Mesenchymal stem cell (in vitro differentiated cells and primary cell): ENCODE results near the gene BTD.
A peak's percentile ranks its signal among the peaks of the same experiment; 100 is the strongest.

ENCODE experiments used
- DNase-seq: peaks from one replicate; pipeline ENCODE4 v3.0.0-alpha.2; 2013
- H2AFZ ChIP-seq: one replicate; pipeline ENCODE4 v1.6.1; 2013; ENCODE audit warnings: low read depth, mild to moderate bottlenecking, control low read depth, inconsistent platforms, low read length, moderate library complexity
- H2AK5ac ChIP-seq: 2 replicates; pipeline ENCODE4 v1.6.1; 2013; ENCODE audit warnings: low read length, moderate library complexity, mild to moderate bottlenecking, inconsistent platforms; ENCODE audit not compliant: severe bottlenecking
- H2BK120ac ChIP-seq: one replicate; pipeline ENCODE4 v1.6.1; 2013; ENCODE audit warnings: low read depth, mild to moderate bottlenecking, inconsistent platforms, low read length, moderate library complexity
- H2BK12ac ChIP-seq, 2 experiments: one replicate each; pipeline ENCODE4 v1.6.1; 2013; ENCODE audit warnings: inconsistent platforms in 2 of 2, low read length in 2 of 2, mild to moderate bottlenecking in 2 of 2, moderate library complexity in 2 of 2, control low read depth in 1 of 2
- H2BK15ac ChIP-seq: one replicate; pipeline ENCODE4 v1.6.1; 2013; ENCODE audit warnings: mild to moderate bottlenecking, low read depth, inconsistent platforms; ENCODE audit not compliant: poor library complexity, severe bottlenecking
- H2BK5ac ChIP-seq: 2 replicates; pipeline ENCODE4 v1.6.1; 2013; ENCODE audit warnings: low read depth, mild to moderate bottlenecking, low read length, control low read depth, inconsistent platforms; ENCODE audit not compliant: poor library complexity, severe bottlenecking
- H3K14ac ChIP-seq, 2 experiments: one replicate each; pipeline ENCODE4 v1.6.1; 2013; ENCODE audit warnings: inconsistent platforms in 2 of 2, low read length in 2 of 2, control low read depth in 1 of 2, mild to moderate bottlenecking in 1 of 2, moderate library complexity in 1 of 2
- H3K18ac ChIP-seq, 2 experiments: one replicate each; pipeline ENCODE4 v1.6.1; 2013; ENCODE audit warnings: inconsistent platforms in 2 of 2, low read length in 2 of 2, control low read depth in 1 of 2, low read depth in 1 of 2, mild to moderate bottlenecking in 1 of 2
- H3K23ac ChIP-seq, 2 experiments: one replicate each; pipeline ENCODE4 v1.6.1; 2013; ENCODE audit warnings: inconsistent platforms in 2 of 2, low read length in 2 of 2, mild to moderate bottlenecking in 2 of 2, moderate library complexity in 2 of 2, control low read depth in 1 of 2
- H3K27ac ChIP-seq: 2 replicates; pipeline ENCODE4 v1.5.1; 2013; ENCODE audit warnings: mild to moderate bottlenecking, moderate library complexity, low read length, control low read depth, inconsistent platforms; ENCODE audit not compliant: poor library complexity, severe bottlenecking
- H3K27me3 ChIP-seq, 2 experiments: 2 replicates each; pipeline versions ENCODE4 v1.6.1 to v1.7.0; 2013; ENCODE audit warnings: low read length in 2 of 2, mild to moderate bottlenecking in 2 of 2, moderate library complexity in 2 of 2, control low read depth in 1 of 2, inconsistent platforms in 1 of 2; ENCODE audit not compliant: control insufficient read depth in 1 of 2, insufficient read depth in 1 of 2
- H3K36me3 ChIP-seq, 2 experiments: 2 replicates each; pipeline versions ENCODE4 v1.6.1 to v1.7.0; 2013; ENCODE audit warnings: low read length in 2 of 2, control low read depth in 1 of 2, inconsistent platforms in 1 of 2, low read depth in 1 of 2, mild to moderate bottlenecking in 1 of 2; ENCODE audit not compliant: insufficient read depth in 2 of 2, control insufficient read depth in 1 of 2
- H3K4ac ChIP-seq, 2 experiments: one replicate each; pipeline ENCODE4 v1.6.1; 2013; ENCODE audit warnings: inconsistent platforms in 2 of 2, low read length in 2 of 2, mild to moderate bottlenecking in 2 of 2, moderate library complexity in 2 of 2, control low read depth in 1 of 2, low read depth in 1 of 2
- H3K4me1 ChIP-seq: 2 replicates; pipeline ENCODE4 v1.6.1; 2013; ENCODE audit warnings: low read depth, low read length, control low read depth; ENCODE audit not compliant: control insufficient read depth, insufficient read depth
- H3K4me2 ChIP-seq: 2 replicates; pipeline ENCODE4 v1.6.1; 2013; ENCODE audit warnings: low read length, mild to moderate bottlenecking, inconsistent platforms; ENCODE audit not compliant: poor library complexity, severe bottlenecking
- H3K4me3 ChIP-seq, 2 experiments: 2 replicates each; pipeline versions ENCODE4 v1.5.1 to v1.7.0; 2013; ENCODE audit warnings: low read length in 2 of 2, mild to moderate bottlenecking in 2 of 2, control low read depth in 1 of 2, low read depth in 1 of 2; ENCODE audit not compliant: insufficient read depth in 1 of 2
- H3K79me1 ChIP-seq: replicated peaks from 2 replicates; pipeline ENCODE4 v1.6.1; 2013; ENCODE audit warnings: mild to moderate bottlenecking, control low read depth, low read length, inconsistent platforms; ENCODE audit not compliant: poor library complexity, severe bottlenecking
- H3K9ac ChIP-seq: 2 replicates; pipeline ENCODE4 v1.7.0; 2013; ENCODE audit warnings: mild to moderate bottlenecking, low read length, moderate library complexity
- H3K9me3 ChIP-seq: 2 replicates; pipeline ENCODE4 v1.7.0; 2013; ENCODE audit warnings: mild to moderate bottlenecking, low read length; ENCODE audit not compliant: control insufficient read depth
- H4K8ac ChIP-seq: one replicate; pipeline ENCODE4 v1.6.1; 2013; ENCODE audit warnings: inconsistent platforms, mild to moderate bottlenecking, low read length, moderate library complexity
- H4K91ac ChIP-seq: one replicate; pipeline ENCODE4 v1.6.1; 2013; ENCODE audit warnings: mild to moderate bottlenecking, low read length, inconsistent platforms
- WGBS: methylation state at CpG from one replicate; pipeline ENCODE4 v1.1.7; 2013; ENCODE audit warnings: mixed read lengths; 5-methylcytosine and 5-hydroxymethylcytosine counted together

BTD gene

GRCh38 chr3:15673536-15673935 is 72.0 kb downstream of the BTD start:
- H3K18ac ChIP-seq = no peak overlapping the region
- no peak overlapping the region for H3K4me3 ChIP-seq
- H3K79me1 ChIP-seq = peaks cover 2% of the 10 kb centered on the region
- no peak overlapping the region for H2BK15ac ChIP-seq
- no peak overlapping the region for H3K14ac ChIP-seq
- H2BK12ac ChIP-seq = no peak overlapping the region
- no peak overlapping the region for H2BK5ac ChIP-seq
- no peaks in the 10 kb centered on the region for H3K27me3 ChIP-seq
- no peaks in the 10 kb centered on the region for H3K9me3 ChIP-seq
- peaks cover 22 to 99% of the 10 kb centered on the region in 2 experiments for H3K36me3 ChIP-seq
- H3K4me2 ChIP-seq = no peak overlapping the region
- no peak for DNase-seq
- no peak overlapping the region for H3K27ac ChIP-seq
- H2BK120ac ChIP-seq = no peak overlapping the region
- 94% methylated on average over 1 of the region's 1 CpG for WGBS
- no peak overlapping the region for H3K23ac ChIP-seq
- H4K91ac ChIP-seq = no peak overlapping the region
- H2AFZ ChIP-seq = no peak overlapping the region
- no peak overlapping the region for H2AK5ac ChIP-seq
- H4K8ac ChIP-seq = no peak overlapping the region
- no peak overlapping the region for H3K9ac ChIP-seq
- H3K4me1 ChIP-seq = no peaks in the 10 kb centered on the region
- no peak overlapping the region for H3K4ac ChIP-seq

DNA sequence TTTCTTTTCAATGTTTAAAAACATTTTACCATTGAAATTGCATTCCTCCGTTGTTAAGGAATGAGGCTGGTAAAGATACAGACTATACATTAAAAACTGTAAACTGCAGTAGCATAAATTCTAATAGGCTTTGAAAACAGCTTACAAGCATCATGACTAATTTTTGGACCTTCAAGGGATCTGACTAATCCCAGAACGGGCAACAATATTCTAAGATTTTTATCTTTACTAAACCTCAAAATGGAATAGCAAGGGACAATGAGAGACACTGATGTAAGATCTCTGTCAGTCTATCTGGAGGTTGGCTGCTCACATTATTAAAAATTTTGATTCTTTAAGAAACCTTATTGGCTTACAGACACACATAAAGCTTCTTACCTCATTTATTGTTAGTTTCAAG is 74.7 kb downstream of the BTD start:
- Histone ChIP-seq H4K91ac (no peak overlapping the region), H3K4me1 (no peaks in the 10 kb centered on the region), H3K9ac (no peak overlapping the region), H2BK5ac (no peak overlapping the region), H3K27me3 (no peaks in the 10 kb centered on the region), H3K18ac (no peak overlapping the region), H4K8ac (no peak overlapping the region), H2AK5ac (no peak overlapping the region), H3K79me1 (peaks cover 7% of the 10 kb centered on the region), H2BK120ac (no peak overlapping the region), H3K4ac (no peak overlapping the region), H2BK12ac (no peak overlapping the region), H3K23ac (no peak overlapping the region), H3K27ac (no peak overlapping the region), H3K4me3 (no peak overlapping the region), H3K36me3 (peaks cover 24 to 95% of the 10 kb centered on the region in 2 experiments), H3K9me3 (no peaks in the 10 kb centered on the region), H3K4me2 (no peak overlapping the region), H3K14ac (no peak overlapping the region), H2AFZ (no peak overlapping the region), H2BK15ac (no peak overlapping the region)
- WGBS = no CpG with 5 or more reads among the region's 2 CpGs
- no peak for DNase-seq

DNA sequence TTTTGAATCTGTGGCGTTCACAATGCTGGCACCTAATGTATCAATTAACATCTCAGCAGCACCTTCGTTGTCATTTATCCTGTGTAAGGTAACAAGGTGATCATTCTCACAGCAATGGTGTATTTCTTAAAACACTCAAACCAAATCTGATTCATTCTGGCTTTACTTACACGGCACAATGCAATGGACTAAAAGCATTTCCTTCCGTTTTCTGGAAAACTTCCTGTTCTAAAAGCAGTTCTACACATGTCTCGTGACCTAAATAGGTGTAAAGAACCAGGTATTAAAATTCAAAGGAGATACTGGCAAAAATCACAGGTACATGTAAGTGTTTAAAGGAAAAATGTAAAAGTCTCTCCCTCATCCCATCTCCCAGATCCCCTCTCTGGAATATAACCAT is 77.8 kb downstream of the BTD start:
- Histone ChIP-seq H2AK5ac (no peak overlapping the region), H3K4me1 (no peaks in the 10 kb centered on the region), H3K18ac (no peak overlapping the region), H3K14ac (no peak overlapping the region), H3K27me3 (no peaks in the 10 kb centered on the region), H3K4me3 (no peak overlapping the region), H3K79me1 (peaks cover 8% of the 10 kb centered on the region), H3K4ac (no peak overlapping the region), H2BK5ac (no peak overlapping the region), H4K8ac (no peak overlapping the region), H2BK12ac (no peak overlapping the region), H2AFZ (no peak overlapping the region), H3K9me3 (no peaks in the 10 kb centered on the region), H3K27ac (no peak overlapping the region), H3K23ac (no peak overlapping the region), H3K4me2 (no peak overlapping the region), H2BK120ac (no peak overlapping the region), H3K36me3 (peaks cover 12 to 91% of the 10 kb centered on the region in 2 experiments), H2BK15ac (no peak overlapping the region), H3K9ac (no peak overlapping the region), H4K91ac (no peak overlapping the region)
- DNase-seq = no peak
- 100% methylated on average over 2 of the region's 5 CpGs for WGBS

- WGBS = 95% methylated on average over 2 of the region's 2 CpGs
- H3K36me3 ChIP-seq = peaks cover 9 to 91% of the 10 kb centered on the region in 2 experiments
- H3K79me1 ChIP-seq = peaks cover 11% of the 10 kb centered on the region
- peak; percentile 14 for DNase-seq
- H3K4me1 ChIP-seq = no peaks in the 10 kb centered on the region
- H2AK5ac ChIP-seq = no peak overlapping the region
- no peak overlapping the region for H2AFZ ChIP-seq
- H3K4ac ChIP-seq = no peak overlapping the region
- H3K9ac ChIP-seq = no peak overlapping the region
- no peak overlapping the region for H2BK120ac ChIP-seq
- no peak overlapping the region for H4K8ac ChIP-seq
- no peaks in the 10 kb centered on the region for H3K27me3 ChIP-seq
- H3K23ac ChIP-seq = no peak overlapping the region
- no peak overlapping the region for H3K27ac ChIP-seq
- H2BK12ac ChIP-seq = no peak overlapping the region
- no peak overlapping the region for H3K18ac ChIP-seq
- peak overlapping the region; percentile 68 for H4K91ac ChIP-seq
- no peaks in the 10 kb centered on the region for H3K9me3 ChIP-seq
- H3K4me3 ChIP-seq = no peak overlapping the region
- H3K14ac ChIP-seq = no peak overlapping the region
- H3K4me2 ChIP-seq = no peak overlapping the region
- H2BK5ac ChIP-seq = no peak overlapping the region
- no peak overlapping the region for H2BK15ac ChIP-seq
These were observed 80.1 kb downstream of the BTD start for GRCh38 chr3:15681668-15682067.
